Endometrial microvascular endothelial cells (primary cell): ENCODE measurements around the gene CMTM2. TPM values are rescaled to one million over a fixed set of nuclear protein-coding genes. Genes with fewer than 3 reads are reported as not detected.
"Not testable (repeated sequence)": the region's sequence is repeated elsewhere in the genome, so short reads cannot be mapped to it uniquely, and the experiment has no call there.

Experiments used
- in situ Hi-C: cut with HindIII; loops from 2 replicates; pipeline ENCODE4 v1.10.0; 2017; ENCODE audit warnings: low sequenced_read_pairs, low pct_unique_long_range_greater_than_20kb; ENCODE audit errors: inconsistent ontology term
- total RNA-seq: library from RNA; depleted of rRNA; stranded (reverse); fragments of >200 nt; gene quantifications from one replicate; pipeline ENCODE4 v1.2.3, GENCODE V29; 2015; ENCODE audit errors: inconsistent ontology term

CMTM2 gene
- total RNA-seq, 1 donor from 2014 or later: not detected

- in situ Hi-C loops: no loop called here
Measured at GRCh38 chr16:66551788-66552285, 27.4 kb upstream of the CMTM2 start.

GRCh38 chr16:66552286-66553177, 26.7 kb upstream of the CMTM2 start, which contains the start of gene CKLF:
CKLF (plus strand) TSS chr16:66552576; CDS start chr16:66552716, 140 bp downstream.
- in situ Hi-C loops: no loop called here

GRCh38 chr16:66553223-66553622, 26.0 kb upstream of the CMTM2 start:
- in situ Hi-C loops: no loop called here

DNA sequence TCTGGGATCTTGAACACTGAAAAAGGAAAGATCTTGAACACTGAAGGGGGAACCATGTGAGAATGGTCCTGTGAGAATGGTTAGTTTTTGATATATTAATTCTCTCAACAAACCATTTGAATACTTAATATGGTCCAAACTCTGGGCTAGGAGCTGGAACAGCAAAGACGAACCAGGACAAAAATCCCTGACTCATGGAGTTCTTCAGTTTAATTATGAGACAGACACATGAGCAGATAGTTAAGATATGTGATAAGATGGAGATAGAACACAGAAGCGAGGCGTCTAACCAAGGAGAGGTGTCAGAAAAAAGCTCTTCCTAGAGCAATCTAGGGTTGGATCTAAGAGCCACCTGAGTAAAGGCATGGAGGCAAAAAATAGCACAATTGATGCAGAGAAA, 25.2 kb upstream of the CMTM2 start:
- in situ Hi-C loops: no loop called here

DNA sequence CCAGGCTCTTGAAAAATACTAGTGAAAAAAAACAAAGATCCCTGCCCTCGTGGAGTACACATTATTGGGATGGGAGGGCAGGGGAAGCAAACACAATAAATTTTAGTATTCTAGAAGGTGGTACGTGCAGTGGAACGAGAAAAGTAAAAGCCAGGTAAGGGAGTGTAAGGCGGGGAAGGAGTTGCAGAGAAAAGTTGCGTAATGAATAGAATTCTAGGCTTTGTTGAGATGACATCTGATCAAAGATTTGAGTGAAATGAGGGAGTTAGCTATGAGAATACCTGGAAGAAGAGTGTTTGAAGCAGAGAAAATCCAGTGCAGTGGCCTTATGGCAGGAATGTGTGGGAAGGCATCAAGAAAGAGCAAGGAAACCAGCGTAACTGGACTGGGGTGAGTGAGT, 24.8 kb upstream of the CMTM2 start:
- in situ Hi-C loops: no loop called here

- in situ Hi-C loops: no loop called here
Measured at GRCh38 chr16:66560107-66560506, 19.2 kb upstream of the CMTM2 start.

- in situ Hi-C loops: no loop called here
Measured at GRCh38 chr16:66561381-66562080, 17.7 kb upstream of the CMTM2 start.

DNA sequence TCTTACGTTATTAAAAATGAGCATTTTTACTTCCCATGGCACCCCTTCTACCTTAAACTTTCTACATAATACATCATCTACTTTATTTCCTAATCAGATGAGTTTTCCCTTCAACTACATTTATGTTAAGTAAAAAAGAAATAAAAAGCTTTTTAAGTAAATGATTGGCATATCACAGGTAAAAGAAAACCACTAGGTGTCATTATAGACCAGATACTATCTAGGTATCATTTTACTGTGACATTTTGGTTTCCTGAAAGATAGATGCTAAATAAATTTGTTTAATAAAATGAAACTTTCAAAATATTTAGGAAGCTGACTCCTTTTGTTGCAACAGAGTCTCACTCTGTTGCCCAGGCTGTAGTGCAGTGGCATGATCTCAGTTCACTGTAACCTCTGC, 16.9 kb upstream of the CMTM2 start:
- in situ Hi-C loops: no loop called here

DNA sequence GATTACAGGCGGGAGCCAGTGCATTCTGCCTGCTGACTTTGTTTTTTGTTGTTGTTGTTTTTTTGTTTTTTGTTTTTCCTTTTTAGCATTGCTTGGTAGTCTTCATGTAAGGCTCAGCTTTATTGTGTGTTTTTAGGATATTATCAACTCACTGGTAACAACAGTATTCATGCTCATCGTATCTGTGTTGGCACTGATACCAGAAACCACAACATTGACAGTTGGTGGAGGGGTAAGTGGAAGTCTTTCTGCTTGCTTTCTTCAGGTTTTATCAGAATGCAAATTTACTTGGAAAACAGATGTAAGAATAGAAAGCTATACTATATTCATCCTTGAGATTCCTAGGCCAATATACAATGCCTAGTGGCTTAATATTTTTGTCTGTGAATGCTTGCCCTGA, 16.3 kb upstream of the CMTM2 start:
- in situ Hi-C loops: no loop called here

DNA sequence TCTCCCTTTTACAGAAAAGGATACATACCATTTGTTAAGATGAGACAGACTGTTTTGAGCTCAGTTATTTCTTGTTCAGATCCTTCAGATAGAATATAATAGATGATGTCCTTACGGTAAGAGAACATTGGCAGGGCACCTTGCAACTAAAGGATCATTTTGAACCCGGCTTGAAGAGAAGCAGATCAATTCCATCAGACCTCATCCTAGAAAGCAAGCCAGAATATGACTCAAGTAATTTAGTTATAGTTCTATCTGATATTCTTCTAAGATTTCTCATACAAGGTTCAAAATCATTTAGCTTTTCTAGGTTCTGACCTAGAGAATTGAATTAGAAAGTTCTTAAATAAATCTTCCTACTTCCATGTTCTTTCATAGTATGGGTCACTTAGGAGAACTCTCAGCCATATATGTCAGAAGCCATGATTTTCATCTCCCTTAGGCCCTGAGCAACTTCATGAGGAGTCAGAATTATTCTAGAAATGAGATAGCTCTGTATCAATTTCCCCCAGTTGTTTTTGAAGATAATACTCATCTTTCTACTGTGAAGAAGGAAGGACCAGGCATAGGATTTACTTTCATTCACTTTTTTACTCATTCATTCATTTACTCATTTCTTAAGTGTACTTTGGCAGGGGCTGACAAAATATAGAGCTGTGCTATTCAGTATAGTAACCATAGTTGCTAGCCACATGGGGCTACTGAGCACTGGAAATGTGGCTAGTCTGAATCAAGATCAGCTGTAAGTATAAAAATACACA, 15.5 kb upstream of the CMTM2 start:
- in situ Hi-C loops: no loop called here

GRCh38 chr16:66566051-66566901, 13.0 kb upstream of the CMTM2 start, which contains the start of gene CMTM1:
CMTM1 (plus strand) TSS chr16:66566439; CDS start chr16:66566514, 75 bp downstream.
- in situ Hi-C loops: no loop called here

DNA sequence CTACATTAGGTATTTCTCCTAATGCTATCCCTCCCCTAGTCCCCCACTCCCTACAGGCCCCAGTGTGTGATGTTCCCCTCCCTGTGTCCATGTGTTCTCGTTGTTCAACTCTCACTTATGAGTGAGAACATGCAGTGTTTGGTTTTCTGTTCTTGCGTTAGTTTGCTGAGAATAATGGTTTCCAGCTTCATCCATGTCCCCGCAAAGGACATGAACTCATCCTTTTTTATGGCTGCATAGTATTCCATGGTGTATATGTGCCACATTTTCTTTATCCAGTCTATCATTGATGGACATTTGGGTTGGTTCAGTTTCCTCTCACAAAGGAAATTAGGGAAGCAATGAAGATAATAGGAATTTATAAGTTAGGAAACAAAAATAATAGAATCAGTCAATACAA, 12.0 kb upstream of the CMTM2 start:
- in situ Hi-C loops: not testable (repeated sequence)

DNA sequence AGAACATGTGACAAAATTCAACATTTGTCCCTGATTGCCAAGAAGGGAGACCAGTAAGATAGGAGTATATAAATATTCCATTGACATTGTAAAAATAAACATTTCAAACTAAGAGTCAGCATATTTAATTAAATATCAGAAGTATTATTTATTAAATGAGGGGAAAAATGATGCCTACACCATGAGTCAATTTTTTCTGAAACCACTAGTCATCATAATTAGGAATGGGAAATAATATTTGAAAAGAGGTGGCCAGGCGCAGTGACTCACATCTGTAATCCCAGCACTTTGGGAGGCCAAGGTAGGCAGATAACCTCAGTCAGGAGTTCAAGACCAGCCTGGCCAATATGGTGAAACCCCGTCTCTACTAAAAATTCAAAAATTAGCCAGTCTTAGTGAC, 10.9 kb upstream of the CMTM2 start:
- in situ Hi-C loops: no loop called here

DNA sequence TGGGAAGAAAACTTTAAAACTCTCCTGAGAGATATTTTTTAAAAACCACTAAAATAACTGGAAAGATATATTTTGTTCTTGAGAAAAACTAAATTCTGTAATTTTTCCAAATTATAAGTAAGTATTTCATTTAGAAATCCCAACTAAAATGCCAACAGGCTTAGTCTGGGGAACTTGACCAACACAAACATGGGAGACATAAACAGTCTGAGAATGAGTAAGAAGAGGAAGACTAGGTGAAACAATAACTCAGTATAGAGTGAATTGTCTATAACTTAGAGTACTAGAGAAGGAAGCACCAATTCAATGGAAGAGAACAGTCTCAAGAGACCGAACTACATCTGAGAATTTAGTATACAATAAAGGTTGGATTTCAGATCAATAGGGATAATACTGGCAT, 10.1 kb upstream of the CMTM2 start:
- in situ Hi-C loops: no loop called here

DNA sequence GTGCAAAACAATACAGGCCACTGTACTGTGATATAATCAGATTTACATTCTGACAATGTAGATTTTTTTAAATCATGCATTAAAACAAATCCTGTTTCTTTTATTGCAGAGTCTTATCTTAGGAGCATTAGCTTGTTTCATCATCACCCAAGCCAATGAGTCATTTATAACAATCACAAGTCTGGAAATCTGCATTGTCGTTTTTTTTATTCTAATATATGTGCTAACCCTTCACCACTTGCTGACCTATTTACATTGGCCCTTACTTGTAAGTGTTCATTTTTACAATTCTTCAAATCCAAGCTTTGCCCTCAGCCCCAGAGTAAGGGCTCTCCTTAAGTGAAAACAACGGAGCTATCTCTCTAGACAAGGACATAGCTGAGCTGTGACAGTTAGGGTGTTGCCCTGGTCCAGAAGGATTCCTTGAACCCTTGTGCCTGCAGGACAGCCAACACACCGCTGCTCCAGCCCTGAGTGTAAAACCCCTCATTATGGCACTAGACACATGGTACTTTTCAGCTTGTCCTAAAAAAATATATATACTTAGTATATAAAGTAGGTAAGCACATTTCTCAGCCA, 9.3 kb upstream of the CMTM2 start:
- in situ Hi-C loops: loop anchor here (10.0 kb wide), 1 partner anchor 95 kb away; no protein-coding TSS in a partner anchor

DNA sequence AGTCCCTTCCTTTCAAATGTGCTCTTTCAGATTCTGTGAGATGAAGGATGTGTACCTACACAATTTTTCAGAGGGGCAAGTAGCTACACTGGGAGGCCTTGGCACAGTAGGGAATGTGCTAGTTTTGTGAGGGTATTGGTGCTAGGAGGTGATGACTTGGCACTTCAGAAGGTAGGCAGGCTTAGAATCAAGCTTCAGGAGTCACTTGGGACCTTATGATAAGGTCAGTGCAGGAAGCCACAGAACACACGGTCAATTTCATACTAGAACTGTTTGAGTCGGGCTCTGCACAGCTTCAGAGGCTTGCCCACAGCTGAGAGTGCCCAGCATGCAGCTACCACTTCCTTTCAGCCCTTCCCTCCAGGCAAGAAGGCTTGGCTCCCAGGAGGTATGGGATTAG, 6.9 kb upstream of the CMTM2 start:
- in situ Hi-C loops: loop anchor here (10.0 kb wide), 1 partner anchor 92 kb away; no protein-coding TSS in a partner anchor

DNA sequence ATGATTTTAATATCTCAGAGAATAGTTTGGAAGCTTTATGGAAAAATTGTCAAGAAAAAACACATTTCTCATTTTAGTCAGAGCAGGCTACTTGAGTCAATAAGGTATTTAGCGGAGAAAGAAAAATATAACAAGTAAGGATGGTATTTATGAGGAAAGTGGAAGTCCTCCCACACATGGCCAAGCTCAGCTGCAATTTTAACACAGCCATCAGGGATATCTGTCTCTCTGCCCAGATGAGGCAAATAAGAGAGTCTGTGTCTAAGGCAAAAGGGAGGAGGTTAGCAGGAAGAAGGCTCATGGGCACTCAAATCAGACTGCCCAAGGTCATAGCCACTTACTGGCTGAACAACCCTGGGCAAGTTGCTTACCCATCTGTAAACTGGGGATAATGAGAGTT, 5.2 kb upstream of the CMTM2 start:
- in situ Hi-C loops: loop anchor here (10.0 kb wide), 1 partner anchor 91 kb away; no protein-coding TSS in a partner anchor

GRCh38 chr16:66574531-66574930, 4.7 kb upstream of the CMTM2 start:
- in situ Hi-C loops: loop anchor here (10.0 kb wide), 1 partner anchor 90 kb away; no protein-coding TSS in a partner anchor
